Heart right ventricle (tissue), 16 donors: Measurements from ENCODE around the gene TARS2. TPM values are rescaled to one million over a fixed set of nuclear protein-coding genes. Genes with fewer than 3 reads are reported as not detected.
A peak's percentile ranks its signal among the peaks of the same experiment; 100 is the strongest.

Experiments
- ATAC-seq, 8 donors: fragments of 200-7000 bp; cut with Tn5 transposase; one replicate each; pipeline ENCODE4 v1.9.1; 2020; ENCODE audit warnings: mild to moderate bottlenecking in 8 of 8, moderate library complexity in 8 of 8, moderate number of reproducible peaks in 1 of 8
- DNase-seq, 2 donors: peaks; one replicate each; pipeline ENCODE4 v3.0.0-alpha.2; 2020
- H3K27ac ChIP-seq, 10 donors: fragments of 200-600 bp; sonication (generic) in 2 of 10; one replicate each; pipeline versions ENCODE4 v1.5.0 to v1.8.0; 2020 to 2022; ENCODE audit warnings: mild to moderate bottlenecking in 3 of 10
- H3K27me3 ChIP-seq, 7 donors: fragments of 200-600 bp; one replicate each; pipeline ENCODE4 v1.8.0; 2021 to 2022; ENCODE audit warnings: mild to moderate bottlenecking in 2 of 7
- H3K36me3 ChIP-seq, 9 donors: fragments of 200-600 bp; sonication (generic) in 1 of 9; one replicate each; pipeline versions ENCODE4 v1.5.0 to v1.8.0; 2020 to 2022; ENCODE audit warnings: mild to moderate bottlenecking in 2 of 9
- H3K4me1 ChIP-seq, 9 donors: fragments of 200-600 bp; sonication (generic) in 1 of 9; one replicate each; pipeline versions ENCODE4 v1.5.0 to v1.8.0; 2020 to 2022; ENCODE audit warnings: mild to moderate bottlenecking in 4 of 9
- H3K4me3 ChIP-seq, 10 donors: fragments of 200-600 bp; sonication (generic) in 2 of 10; one replicate each; pipeline versions ENCODE4 v1.5.0 to v1.8.0; 2020 to 2022; ENCODE audit warnings: mild to moderate bottlenecking in 7 of 10, moderate library complexity in 2 of 10
- H3K9me3 ChIP-seq, 11 donors: fragments of 200-600 bp in 10 of 11; sonication (generic) in 2 of 11; one replicate each; pipeline versions ENCODE4 v1.5.0 to v1.8.0; 2013 to 2022; ENCODE audit warnings: mild to moderate bottlenecking in 2 of 11, control low read depth in 1 of 11, moderate library complexity in 1 of 11
- CTCF ChIP-seq, 9 donors: fragments of 200-600 bp; sonication (generic) in 2 of 9; IDR thresholded peaks; one replicate each; pipeline versions ENCODE4 v1.5.0 to v1.8.0; 2021 to 2022; ENCODE audit warnings: antibody characterized with exemption in 9 of 9, mild to moderate bottlenecking in 5 of 9, moderate library complexity in 1 of 9
- WGBS, 2 donors: extraction: QIAGEN DNeasy Blood & Tissue Kit; methylation state at CpG; one replicate each; pipeline ENCODE4 v1.1.7; 2013; ENCODE audit warnings: inconsistent platforms in 1 of 2; 5-methylcytosine and 5-hydroxymethylcytosine counted together
- intact Hi-C, 10 donors: fragments of 100-400 bp; cut with DNase I; formaldehyde crosslinking; loops; one replicate each; pipeline versions ENCODE4 v1.11.1 to v1.14.2; 2022
- polyA plus RNA-seq, 2 donors: library from polyadenylated mRNA; stranded (reverse); fragments of 200-250 nt; gene quantifications; one replicate each; pipeline ENCODE4 v1.2.3, GENCODE V29; 2013
- total RNA-seq, 10 donors: library from RNA; stranded (reverse); fragmentation: NEBNext Ultra II Directional in 3 of 10; extraction: Animal tissue kit (Norgen Biotek cat#: 25700) in 3 of 10; gene quantifications; one replicate each; pipeline versions ENCODE4 v1.2.1 to v1.2.4, GENCODE V29; 2021 to 2023
- donor health status: Arrhythmogenic right ventricular cardiomyopathy.
- donor health status: ischemic (EF 13 %, LVEDD 7.1; RV severe dilation, severe dysfunction).
- donor health status: healthy with polysubstance abuse.
- donor health status: DM: no; HTN: yes; CAD: no.
- donor health status: DM: no; HTN: no; CAD: no.
- donor health status: ischemic (EF 25% LVEDD 6.9; RV normal size, moderate dysfunction).
- donor health status: ischemic (EF 25% LVEDD 5.7; RV mildly dilated, moderate dysfunction).
- donor health status: healthy.
- donor health status: DM: yes; HTN: yes; CAD: no.
- donor health status: Ischemic cardiomyopathy.
- donor health status: ischemic (EF 35%, LVEDD 5.7; RV mildly dilated, moderate dysfunction).
- donor health status: nonischemic (EF 11% LVEDD 7.7; RV severe dilation, severe dysfunction).
- donor health status: DM: yes; HTN: yes; CAD: no.
- donor health status: PGD.
- donor health status: ischemic (EF 29% LVEDD 5.4; RV normal size, mild dysfunction).
- donor health status: nonischemic (EF 23%, LVEDD 6.1; RV moderate dilation, normal function).

TARS2 gene
- total and polyA plus RNA-seq, 12 donors, result 19.1 to 44.4 (median 34.0) TPM

DNA sequence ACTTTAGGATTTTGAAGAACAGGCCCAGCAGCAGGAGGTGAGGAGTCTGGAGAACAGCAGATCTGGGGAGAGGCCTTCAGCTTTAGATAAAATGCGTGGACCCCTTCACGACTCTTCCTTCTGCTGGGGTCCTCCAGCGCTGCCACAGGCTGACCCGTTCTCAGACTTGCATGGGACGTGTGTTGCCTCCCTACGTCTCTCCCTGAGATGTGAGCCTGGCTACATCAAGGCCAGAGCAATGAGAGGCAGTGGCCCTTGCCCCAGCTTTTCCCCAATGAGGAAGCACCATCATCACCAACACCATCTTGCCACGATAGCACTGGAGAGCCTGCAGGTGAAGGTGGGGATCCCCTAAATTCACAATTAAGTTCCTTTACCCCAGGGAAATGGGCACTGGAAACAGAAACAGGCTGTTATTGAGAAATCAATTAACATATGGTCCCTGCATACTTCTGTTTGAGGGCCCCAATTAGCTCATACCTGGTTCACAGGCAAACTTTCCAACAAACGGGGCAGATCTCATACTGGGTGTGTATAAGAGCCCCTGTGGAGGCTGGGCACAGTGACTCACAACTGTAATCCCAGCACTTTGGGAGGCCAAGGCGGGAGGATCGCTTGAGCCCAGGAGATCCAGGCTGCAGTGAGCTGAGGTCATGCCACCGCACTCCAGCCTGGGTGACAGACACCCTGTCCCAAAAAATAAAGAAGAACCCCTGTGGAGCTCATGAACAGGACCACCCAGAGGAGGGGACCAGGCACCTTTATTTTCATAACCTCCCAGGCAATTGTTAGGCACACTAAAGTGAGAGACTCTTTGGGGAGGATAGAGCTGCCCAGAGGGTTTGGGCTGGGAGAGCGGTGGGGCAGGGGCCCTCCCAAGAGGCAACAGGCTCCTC, 49.9 kb downstream of the TARS2 start:
- Histone ChIP-seq H3K36me3 (no peaks in the 10 kb centered on the region), H3K9me3 (no peaks in the 10 kb centered on the region), H3K27ac (peak overlapping the region in 1 of 10 donors; percentile 36), H3K4me3 (no peak overlapping the region), H3K27me3 (no peaks in the 10 kb centered on the region), H3K4me1 (peaks cover 2 to 48% (median 19%) of the 10 kb centered on the region in 9 donors)
- TF ChIP-seq CTCF (IDR thresholded peaks at IDR 0.05), result no peak
- no peak for DNase-seq
- ATAC-seq, result no peak
- 96% methylated on average over 12 of the region's 12 CpGs for WGBS, 2 donors
- intact Hi-C loops, result loop anchor here in 2 of 10 donors (5.0 to 10.0 kb wide), 2 partner anchors 62 to 65 kb away; no protein-coding TSS in a partner anchor

DNA sequence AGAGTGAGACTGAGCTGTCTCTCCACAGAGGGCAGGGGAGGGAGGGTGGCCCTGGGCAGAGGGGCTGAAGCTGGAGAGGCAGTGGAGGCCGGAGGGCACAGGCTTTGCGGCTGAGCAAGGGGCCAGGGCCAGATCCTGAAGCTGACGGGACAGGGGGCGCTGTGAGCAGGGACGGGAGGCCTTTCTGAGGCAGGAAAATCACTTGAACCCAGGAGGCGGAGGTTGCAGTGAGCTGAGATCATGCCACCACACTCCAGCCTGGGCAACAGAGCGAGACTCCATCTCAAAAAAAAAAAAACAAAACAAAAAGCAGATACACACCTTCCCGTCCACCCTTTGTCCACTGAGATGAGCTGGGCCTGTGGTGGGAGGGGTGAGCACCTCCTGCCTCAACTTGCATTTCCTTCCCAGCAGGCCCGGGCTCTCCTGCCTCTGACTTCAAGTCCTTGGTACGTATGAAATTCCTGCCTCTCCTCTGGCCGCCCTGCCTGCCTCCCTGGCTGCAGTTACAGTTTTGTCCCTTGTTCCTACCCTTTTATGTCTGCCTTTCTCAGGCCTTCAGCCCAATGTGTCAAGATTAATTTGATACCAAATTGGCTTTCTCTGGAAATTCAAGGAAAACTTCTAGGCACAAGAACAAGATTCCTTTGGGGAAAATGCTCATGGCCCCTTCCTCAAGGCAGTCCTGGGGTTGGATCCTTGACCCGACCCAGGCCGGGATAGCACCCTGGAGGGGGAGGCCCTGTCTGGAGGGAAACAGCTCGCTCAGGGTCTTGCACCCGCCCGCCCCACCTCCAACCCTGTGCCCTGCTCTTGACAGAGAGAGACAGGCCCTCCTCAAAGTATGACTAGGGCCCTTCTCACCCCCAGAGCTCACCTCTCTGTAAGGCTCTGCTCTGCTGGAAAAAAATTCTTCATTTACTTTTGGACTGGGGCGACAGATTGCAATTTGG, 50.8 kb downstream of the TARS2 start:
- Histone ChIP-seq H3K36me3 (no peaks in the 10 kb centered on the region), H3K4me3 (no peak overlapping the region), H3K9me3 (no peaks in the 10 kb centered on the region), H3K27ac (peak overlapping the region in 3 of 10 donors; percentile 9 to 36 (median 26)), H3K27me3 (no peaks in the 10 kb centered on the region), H3K4me1 (peaks cover 0 to 39% (median 15%) of the 10 kb centered on the region in 9 donors)
- DNase-seq, result no peak
- intact Hi-C loops, result loop anchor here in 2 of 10 donors (5.0 to 10.0 kb wide), 2 partner anchors 63 to 66 kb away; no protein-coding TSS in a partner anchor
- 69 to 74% methylated on average over 17 of the region's 17 CpGs for WGBS, 2 donors
- peak in 2 of 8 donors; percentile 26 to 43 for ATAC-seq
- TF ChIP-seq CTCF (IDR thresholded peaks at IDR 0.05), result no peak

GRCh38 chr1:150543500-150544143, 56.4 kb downstream of the TARS2 start:
- Histone ChIP-seq H3K4me1 (peaks cover 0 to 13% (median 6%) of the 10 kb centered on the region in 9 donors), H3K9me3 (no peaks in the 10 kb centered on the region), H3K27ac (peak overlapping the region in 2 of 10 donors; percentile 9 to 26), H3K27me3 (no peaks in the 10 kb centered on the region), H3K36me3 (no peaks in the 10 kb centered on the region), H3K4me3 (no peak overlapping the region)
- TF ChIP-seq CTCF (IDR thresholded peaks at IDR 0.05), result no peak
- intact Hi-C loops, result loop anchor here in 1 of 10 donors (10.0 kb wide), 1 partner anchor 259 kb away; the partner anchor contains the start of gene CIART
- peak in 5 of 8 donors; percentile 23 to 71 (median 62) for ATAC-seq
- WGBS, 2 donors, result 73 to 77% methylated on average over 13 of the region's 13 CpGs
- DNase-seq, result peak in 1 of 2 donors; percentile 52
